ES-I3 (cell line): ENCODE data around the gene SLC6A19.

ENCODE experiments used
- H3K36me3 ChIP-seq: 2 replicates; pipeline ENCODE4 v1.6.1; 2013; ENCODE audit warnings: mild to moderate bottlenecking, low read length, control low read depth, moderate library complexity; ENCODE audit not compliant: insufficient read depth
- H3K4me1 ChIP-seq: 2 replicates; pipeline ENCODE4 v1.6.1; 2013; ENCODE audit warnings: mild to moderate bottlenecking, control low read depth, low read length; ENCODE audit not compliant: insufficient read depth
- H3K9ac ChIP-seq: 2 replicates; pipeline ENCODE4 v1.6.1; 2013; ENCODE audit warnings: low read depth, mild to moderate bottlenecking, low read length, moderate library complexity
- H3K9me3 ChIP-seq: 2 replicates; pipeline ENCODE4 v1.6.1; 2013; ENCODE audit warnings: mild to moderate bottlenecking, low read length, moderate library complexity; ENCODE audit not compliant: control insufficient read depth, insufficient read depth

Gene SLC6A19

GRCh38 chr5:1172007-1172581, 29.3 kb upstream of the SLC6A19 start:
- Histone ChIP-seq H3K4me1 (no peaks in the 10 kb centered on the region), H3K9ac (no peak overlapping the region), H3K9me3 (no peaks in the 10 kb centered on the region; the same call in 1 of the 2 replicates), H3K36me3 (no peaks in the 10 kb centered on the region)

GRCh38 chr5:1172670-1173404, 28.6 kb upstream of the SLC6A19 start:
- Histone ChIP-seq H3K36me3 (no peaks in the 10 kb centered on the region), H3K4me1 (no peaks in the 10 kb centered on the region), H3K9me3 (no peaks in the 10 kb centered on the region; the same call in 1 of the 2 replicates), H3K9ac (no peak overlapping the region)

- Histone ChIP-seq H3K36me3 (no peaks in the 10 kb centered on the region), H3K9me3 (no peaks in the 10 kb centered on the region; the same call in 1 of the 2 replicates), H3K4me1 (no peaks in the 10 kb centered on the region), H3K9ac (no peak overlapping the region)
These were observed 27.8 kb upstream of the SLC6A19 start for GRCh38 chr5:1173485-1174070.

- Histone ChIP-seq H3K9ac (no peak overlapping the region), H3K36me3 (no peaks in the 10 kb centered on the region), H3K9me3 (no peaks in the 10 kb centered on the region; the same call in 1 of the 2 replicates), H3K4me1 (no peaks in the 10 kb centered on the region)
These were observed 27.1 kb upstream of the SLC6A19 start for GRCh38 chr5:1174122-1174936.

- no peak overlapping the region for H3K9ac ChIP-seq
- H3K9me3 ChIP-seq, result no peaks in the 10 kb centered on the region; the same call in 1 of the 2 replicates
- no peaks in the 10 kb centered on the region for H3K36me3 ChIP-seq
These were observed 26.4 kb upstream of the SLC6A19 start for GRCh38 chr5:1175015-1175414.

GRCh38 chr5:1175801-1176472, 25.5 kb upstream of the SLC6A19 start:
- no peaks in the 10 kb centered on the region; the same call in 1 of the 2 replicates for H3K9me3 ChIP-seq
- H3K4me1 ChIP-seq, result no peaks in the 10 kb centered on the region
- H3K9ac ChIP-seq, result no peak overlapping the region
- H3K36me3 ChIP-seq, result no peaks in the 10 kb centered on the region

More at GRCh38 chr5:1175015-1175414, 26.4 kb upstream of the SLC6A19 start:
- no peaks in the 10 kb centered on the region for H3K4me1 ChIP-seq

GRCh38 chr5:1176473-1177391, 24.7 kb upstream of the SLC6A19 start:
- no peaks in the 10 kb centered on the region; the same call in 1 of the 2 replicates for H3K9me3 ChIP-seq
- no peak overlapping the region for H3K9ac ChIP-seq
- no peaks in the 10 kb centered on the region for H3K36me3 ChIP-seq
- H3K4me1 ChIP-seq, result no peaks in the 10 kb centered on the region

- no peaks in the 10 kb centered on the region for H3K36me3 ChIP-seq
- no peak overlapping the region for H3K9ac ChIP-seq
- no peaks in the 10 kb centered on the region; the same call in 1 of the 2 replicates for H3K9me3 ChIP-seq
- no peaks in the 10 kb centered on the region for H3K4me1 ChIP-seq
These were observed 23.4 kb upstream of the SLC6A19 start for GRCh38 chr5:1177826-1178528.

GRCh38 chr5:1178529-1179382, 22.6 kb upstream of the SLC6A19 start:
- Histone ChIP-seq H3K36me3 (no peaks in the 10 kb centered on the region), H3K9ac (no peak overlapping the region), H3K4me1 (no peaks in the 10 kb centered on the region), H3K9me3 (no peaks in the 10 kb centered on the region; the same call in 1 of the 2 replicates)

GRCh38 chr5:1179383-1179715, 22.0 kb upstream of the SLC6A19 start:
- no peaks in the 10 kb centered on the region for H3K36me3 ChIP-seq
- no peaks in the 10 kb centered on the region for H3K4me1 ChIP-seq
- no peak overlapping the region for H3K9ac ChIP-seq
- no peaks in the 10 kb centered on the region; the same call in 1 of the 2 replicates for H3K9me3 ChIP-seq

- Histone ChIP-seq H3K36me3 (no peaks in the 10 kb centered on the region), H3K9ac (no peak overlapping the region), H3K4me1 (no peaks in the 10 kb centered on the region), H3K9me3 (no peaks in the 10 kb centered on the region; the same call in 1 of the 2 replicates)
These were observed 21.3 kb upstream of the SLC6A19 start for GRCh38 chr5:1180096-1180495.

- H3K36me3 ChIP-seq, result no peaks in the 10 kb centered on the region
- no peaks in the 10 kb centered on the region for H3K9me3 ChIP-seq
- H3K9ac ChIP-seq, result no peak overlapping the region
- H3K4me1 ChIP-seq, result no peaks in the 10 kb centered on the region
These were observed 20.5 kb upstream of the SLC6A19 start for GRCh38 chr5:1180841-1181271.
